ENCODE results near the gene IFT81.
"Not testable (repeated sequence)": the region's sequence is repeated elsewhere in the genome, so short reads cannot be mapped to it uniquely, and the experiment has no call there.

Gene IFT81

GRCh38 chr12:110224379-110225304 lies 100.5 kb downstream of the IFT81 start:
- Histone ChIP-seq H2AK5ac (ENCODE audit: low read length, severe bottlenecking) (no peak overlapping the region), H2BK15ac (ENCODE audit: low read depth, poor library complexity, severe bottlenecking) (no peak overlapping the region), H3K23ac (ENCODE audit: low read length in 2 of 2) (no peak overlapping the region), H3K4me2 (ENCODE audit: low read length, poor library complexity, severe bottlenecking) (no peak overlapping the region), H3K4ac (ENCODE audit: low read depth in 1 of 2, low read length in 2 of 2) (no peak overlapping the region), H3K9me3 (ENCODE audit: control insufficient read depth, low read length) (no peaks in the 10 kb centered on the region), H3K79me1 (replicated peaks; ENCODE audit: low read length, poor library complexity, severe bottlenecking) (no peaks in the 10 kb centered on the region), H3K14ac (ENCODE audit: low read length in 2 of 2) (no peak overlapping the region), H4K8ac (ENCODE audit: low read length) (no peak overlapping the region), H4K91ac (ENCODE audit: low read length) (no peak overlapping the region), H3K27me3 (ENCODE audit: control insufficient read depth in 1 of 2, insufficient read depth in 1 of 2, low read length in 2 of 2) (no peaks in the 10 kb centered on the region), H3K18ac (ENCODE audit: low read depth in 1 of 2, low read length in 2 of 2) (no peak overlapping the region), H3K27ac (ENCODE audit: low read length, poor library complexity, severe bottlenecking) (no peak overlapping the region), H3K4me3 (ENCODE audit: insufficient read depth in 1 of 2, low read depth in 1 of 2, low read length in 2 of 2) (peak overlapping the region in 1 of 2 experiments; percentile 66), H2BK5ac (ENCODE audit: low read depth, low read length, poor library complexity, severe bottlenecking) (no peak overlapping the region), H3K36me3 (ENCODE audit: control insufficient read depth in 1 of 2, insufficient read depth in 2 of 2, low read depth in 1 of 2, low read length in 2 of 2) (no peaks in the 10 kb centered on the region), H2BK120ac (ENCODE audit: low read depth, low read length) (no peak overlapping the region), H2BK12ac (ENCODE audit: low read length in 2 of 2) (no peak overlapping the region), H3K9ac (ENCODE audit: low read length) (peak overlapping the region; percentile 78), H3K4me1 (ENCODE audit: control insufficient read depth, insufficient read depth, low read depth, low read length) (peaks cover 3% of the 10 kb centered on the region), H2AFZ (ENCODE audit: low read depth, low read length) (no peak overlapping the region)
- 82% methylated on average over 10 of the region's 10 CpGs for WGBS
- peak; percentile 82 for DNase-seq

GRCh38 chr12:110227138-110227537 lies 103.0 kb downstream of the IFT81 start:
- no peak overlapping the region for H3K23ac ChIP-seq (ENCODE audit: low read length in 2 of 2)
- WGBS = 98% methylated on average over 3 of the region's 3 CpGs

DNA sequence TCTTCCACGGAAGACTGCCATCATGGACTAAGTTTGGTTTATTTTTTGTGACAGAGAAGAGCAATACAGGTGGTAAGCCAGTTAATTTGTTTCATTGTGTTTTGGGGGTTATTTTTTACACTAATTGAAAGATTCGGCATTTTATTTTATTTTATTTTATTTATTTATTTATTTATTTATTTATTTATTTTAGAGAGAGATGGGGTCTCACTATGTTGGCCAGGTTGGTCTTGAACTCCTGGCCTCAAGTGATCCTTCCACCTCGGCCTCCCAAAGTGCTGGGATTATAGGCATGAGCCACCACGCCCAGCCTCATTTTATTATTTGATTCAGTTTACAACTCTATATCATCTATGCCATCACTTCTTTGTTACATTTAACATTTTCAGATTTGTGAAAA lies 104.2 kb downstream of the IFT81 start:
- not testable (repeated sequence) for H3K18ac ChIP-seq (ENCODE audit: low read depth in 1 of 2, low read length in 2 of 2); H3K23ac ChIP-seq (ENCODE audit: low read length in 2 of 2); H2BK120ac ChIP-seq (ENCODE audit: low read depth, low read length); H2BK15ac ChIP-seq (ENCODE audit: low read depth, poor library complexity, severe bottlenecking); DNase-seq; H3K4me3 ChIP-seq (ENCODE audit: insufficient read depth in 1 of 2, low read depth in 1 of 2, low read length in 2 of 2); H2BK5ac ChIP-seq (ENCODE audit: low read depth, low read length, poor library complexity, severe bottlenecking); H3K14ac ChIP-seq (ENCODE audit: low read length in 2 of 2); H3K4me2 ChIP-seq (ENCODE audit: low read length, poor library complexity, severe bottlenecking); H4K91ac ChIP-seq (ENCODE audit: low read length); H3K4me1 ChIP-seq (ENCODE audit: control insufficient read depth, insufficient read depth, low read depth, low read length); H2AK5ac ChIP-seq (ENCODE audit: low read length, severe bottlenecking); H3K4ac ChIP-seq (ENCODE audit: low read depth in 1 of 2, low read length in 2 of 2); H3K9ac ChIP-seq (ENCODE audit: low read length); H4K8ac ChIP-seq (ENCODE audit: low read length); H3K9me3 ChIP-seq (ENCODE audit: control insufficient read depth, low read length); H2AFZ ChIP-seq (ENCODE audit: low read depth, low read length); H3K79me1 ChIP-seq (replicated peaks; ENCODE audit: low read length, poor library complexity, severe bottlenecking); H2BK12ac ChIP-seq (ENCODE audit: low read length in 2 of 2); H3K27me3 ChIP-seq (ENCODE audit: control insufficient read depth in 1 of 2, insufficient read depth in 1 of 2, low read length in 2 of 2); H3K36me3 ChIP-seq (ENCODE audit: control insufficient read depth in 1 of 2, insufficient read depth in 2 of 2, low read depth in 1 of 2, low read length in 2 of 2); H3K27ac ChIP-seq (ENCODE audit: low read length, poor library complexity, severe bottlenecking)
- WGBS = 100% methylated on average over 2 of the region's 4 CpGs

More at GRCh38 chr12:110227138-110227537, 103.0 kb downstream of the IFT81 start:
- Histone ChIP-seq H3K27ac (ENCODE audit: low read length, poor library complexity, severe bottlenecking) (no peak overlapping the region), H3K4ac (ENCODE audit: low read depth in 1 of 2, low read length in 2 of 2) (no peak overlapping the region), H3K18ac (ENCODE audit: low read depth in 1 of 2, low read length in 2 of 2) (no peak overlapping the region), H3K9me3 (ENCODE audit: control insufficient read depth, low read length) (no peaks in the 10 kb centered on the region), H2AFZ (ENCODE audit: low read depth, low read length) (no peak overlapping the region), H3K4me1 (ENCODE audit: control insufficient read depth, insufficient read depth, low read depth, low read length) (peaks cover 3% of the 10 kb centered on the region), H4K8ac (ENCODE audit: low read length) (no peak overlapping the region), H3K9ac (ENCODE audit: low read length) (no peak overlapping the region), H2AK5ac (ENCODE audit: low read length, severe bottlenecking) (no peak overlapping the region), H4K91ac (ENCODE audit: low read length) (no peak overlapping the region), H3K14ac (ENCODE audit: low read length in 2 of 2) (no peak overlapping the region), H3K4me3 (ENCODE audit: insufficient read depth in 1 of 2, low read depth in 1 of 2, low read length in 2 of 2) (no peak overlapping the region), H2BK120ac (ENCODE audit: low read depth, low read length) (no peak overlapping the region), H3K79me1 (replicated peaks; ENCODE audit: low read length, poor library complexity, severe bottlenecking) (no peaks in the 10 kb centered on the region), H3K4me2 (ENCODE audit: low read length, poor library complexity, severe bottlenecking) (no peak overlapping the region), H2BK15ac (ENCODE audit: low read depth, poor library complexity, severe bottlenecking) (no peak overlapping the region), H3K27me3 (ENCODE audit: control insufficient read depth in 1 of 2, insufficient read depth in 1 of 2, low read length in 2 of 2) (no peaks in the 10 kb centered on the region), H2BK5ac (ENCODE audit: low read depth, low read length, poor library complexity, severe bottlenecking) (no peak overlapping the region), H3K36me3 (ENCODE audit: control insufficient read depth in 1 of 2, insufficient read depth in 2 of 2, low read depth in 1 of 2, low read length in 2 of 2) (peaks cover 0 to 2% of the 10 kb centered on the region in 2 experiments), H2BK12ac (ENCODE audit: low read length in 2 of 2) (no peak overlapping the region)
- no peak for DNase-seq

- H3K18ac ChIP-seq (ENCODE audit: low read depth in 1 of 2, low read length in 2 of 2) = no peak overlapping the region
- H2BK5ac ChIP-seq (ENCODE audit: low read depth, low read length, poor library complexity, severe bottlenecking) = no peak overlapping the region
- no peaks in the 10 kb centered on the region for H3K9me3 ChIP-seq (ENCODE audit: control insufficient read depth, low read length)
- H3K4me1 ChIP-seq (ENCODE audit: control insufficient read depth, insufficient read depth, low read depth, low read length) = no peaks in the 10 kb centered on the region
- no peak overlapping the region for H2BK15ac ChIP-seq (ENCODE audit: low read depth, poor library complexity, severe bottlenecking)
- no peak overlapping the region for H4K8ac ChIP-seq (ENCODE audit: low read length)
- H3K9ac ChIP-seq (ENCODE audit: low read length) = no peak overlapping the region
- no peaks in the 10 kb centered on the region for H3K79me1 ChIP-seq (replicated peaks; ENCODE audit: low read length, poor library complexity, severe bottlenecking)
- no peak for DNase-seq
- peaks cover 0 to 2% of the 10 kb centered on the region in 2 experiments for H3K36me3 ChIP-seq (ENCODE audit: control insufficient read depth in 1 of 2, insufficient read depth in 2 of 2, low read depth in 1 of 2, low read length in 2 of 2)
- 100% methylated on average over 1 of the region's 1 CpG for WGBS
- no peak overlapping the region for H3K14ac ChIP-seq (ENCODE audit: low read length in 2 of 2)
- no peak overlapping the region for H2AK5ac ChIP-seq (ENCODE audit: low read length, severe bottlenecking)
- H3K4ac ChIP-seq (ENCODE audit: low read depth in 1 of 2, low read length in 2 of 2) = no peak overlapping the region
- no peak overlapping the region for H3K23ac ChIP-seq (ENCODE audit: low read length in 2 of 2)
- no peak overlapping the region for H2AFZ ChIP-seq (ENCODE audit: low read depth, low read length)
- no peak overlapping the region for H2BK120ac ChIP-seq (ENCODE audit: low read depth, low read length)
- no peak overlapping the region for H3K27ac ChIP-seq (ENCODE audit: low read length, poor library complexity, severe bottlenecking)
- H3K27me3 ChIP-seq (ENCODE audit: control insufficient read depth in 1 of 2, insufficient read depth in 1 of 2, low read length in 2 of 2) = no peaks in the 10 kb centered on the region
- H3K4me3 ChIP-seq (ENCODE audit: insufficient read depth in 1 of 2, low read depth in 1 of 2, low read length in 2 of 2) = no peak overlapping the region
- no peak overlapping the region for H4K91ac ChIP-seq (ENCODE audit: low read length)
- no peak overlapping the region for H3K4me2 ChIP-seq (ENCODE audit: low read length, poor library complexity, severe bottlenecking)
- no peak overlapping the region for H2BK12ac ChIP-seq (ENCODE audit: low read length in 2 of 2)
Observed at GRCh38 chr12:110228756-110229155, 104.6 kb downstream of the IFT81 start.

Measured in mesenchymal stem cell (in vitro differentiated cells and primary cell).